Mammary epithelial cell (primary cell): ENCODE results near the gene OR8G1.
"Not testable (repeated sequence)": the region's sequence is repeated elsewhere in the genome, so short reads cannot be mapped to it uniquely, and the experiment has no call there.

ENCODE experiments used
- EZH2 ChIP-seq: IDR thresholded peaks from 2 replicates; pipeline ENCODE4 v1.6.1; 2012; ENCODE audit warnings: low read length, inconsistent platforms, borderline replicate concordance
- TF ChIP-seq, protein P1 (sequence below), 2 donors: IDR thresholded peaks in 1 of 2; conservative IDR thresholded peaks in 1 of 2; 2 replicates each; pipeline ENCODE4 v1.5.1; 2011 to 2012; ENCODE audit warnings: inconsistent platforms in 2 of 2, low read length in 2 of 2, mild to moderate bottlenecking in 2 of 2, control low read depth in 1 of 2, low read depth in 1 of 2; ENCODE audit not compliant: insufficient read depth in 1 of 2; ENCODE audit errors: extremely low read depth in 1 of 2

DNA sequence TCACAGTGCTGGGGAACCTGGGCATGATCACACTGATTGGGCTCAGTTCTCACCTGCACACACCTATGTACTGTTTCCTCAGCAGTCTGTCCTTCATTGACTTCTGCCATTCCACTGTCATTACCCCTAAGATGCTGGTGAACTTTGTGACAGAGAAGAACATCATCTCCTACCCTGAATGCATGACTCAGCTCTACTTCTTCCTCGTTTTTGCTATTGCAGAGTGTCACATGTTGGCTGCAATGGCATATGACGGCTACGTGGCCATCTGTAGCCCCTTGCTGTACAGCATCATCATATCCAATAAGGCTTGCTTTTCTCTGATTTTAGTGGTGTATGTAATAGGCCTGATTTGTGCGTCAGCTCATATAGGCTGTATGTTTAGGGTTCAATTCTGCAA lies 24.1 kb downstream of the OR8G1 start:
- TF ChIP-seq, protein P1, sequence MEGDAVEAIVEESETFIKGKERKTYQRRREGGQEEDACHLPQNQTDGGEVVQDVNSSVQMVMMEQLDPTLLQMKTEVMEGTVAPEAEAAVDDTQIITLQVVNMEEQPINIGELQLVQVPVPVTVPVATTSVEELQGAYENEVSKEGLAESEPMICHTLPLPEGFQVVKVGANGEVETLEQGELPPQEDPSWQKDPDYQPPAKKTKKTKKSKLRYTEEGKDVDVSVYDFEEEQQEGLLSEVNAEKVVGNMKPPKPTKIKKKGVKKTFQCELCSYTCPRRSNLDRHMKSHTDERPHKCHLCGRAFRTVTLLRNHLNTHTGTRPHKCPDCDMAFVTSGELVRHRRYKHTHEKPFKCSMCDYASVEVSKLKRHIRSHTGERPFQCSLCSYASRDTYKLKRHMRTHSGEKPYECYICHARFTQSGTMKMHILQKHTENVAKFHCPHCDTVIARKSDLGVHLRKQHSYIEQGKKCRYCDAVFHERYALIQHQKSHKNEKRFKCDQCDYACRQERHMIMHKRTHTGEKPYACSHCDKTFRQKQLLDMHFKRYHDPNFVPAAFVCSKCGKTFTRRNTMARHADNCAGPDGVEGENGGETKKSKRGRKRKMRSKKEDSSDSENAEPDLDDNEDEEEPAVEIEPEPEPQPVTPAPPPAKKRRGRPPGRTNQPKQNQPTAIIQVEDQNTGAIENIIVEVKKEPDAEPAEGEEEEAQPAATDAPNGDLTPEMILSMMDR (conservative IDR thresholded peaks at IDR 0.05 in 1 of 2, IDR thresholded peaks at IDR 0.05 in 1 of 2; ENCODE audit: extremely low read depth in 1 of 2, insufficient read depth in 1 of 2, low read depth in 1 of 2, low read length in 2 of 2): not testable (repeated sequence)
- TF ChIP-seq EZH2: not testable (repeated sequence)
